Testis (tissue), 2 donors: ENCODE data around the gene NEDD1.

Experiments used
- CTCF ChIP-seq, 3 experiments: fragments of 450-650 bp in 2 of 3; fragments of 200-600 bp in 1 of 3; sonication (generic) in 1 of 3; IDR thresholded peaks; one replicate each; pipeline ENCODE4 v1.5.1; 2016 to 2019; ENCODE audit warnings: antibody characterized with exemption in 3 of 3, mild to moderate bottlenecking in 2 of 3, moderate library complexity in 1 of 3
- POLR2A ChIP-seq: fragments of 450-650 bp; IDR thresholded peaks from one replicate; pipeline ENCODE4 v1.6.1; 2017; ENCODE audit warnings: antibody characterized with exemption, mild to moderate bottlenecking, moderate library complexity

GRCh38 chr12:96880220-96880619 lies 26.8 kb upstream of the NEDD1 start:
- TF ChIP-seq CTCF (IDR thresholded peaks at IDR 0.05) (no peak), POLR2A (no peak)
